HG03045 (cell line): Measurements from ENCODE around the gene BMPR1A.

Experiments used
- ATAC-seq: cut with Tn5 transposase; IDR thresholded peaks from one replicate; pipeline ENCODE4 v1.9.1; 2021; ENCODE audit warnings: mild to moderate bottlenecking, moderate library complexity; ENCODE audit not compliant: unreplicated experiment

Gene BMPR1A

GRCh38 chr10:86756511-86757112, at the start of gene BMPR1A:
Gene BMPR1A, plus strand, starts transcription at chr10:86756619. Its CDS starts 119,400 bp downstream, at chr10:86876019.
- peak; percentile 39 for ATAC-seq

GRCh38 chr10:86706977-86707376, 49.4 kb upstream of the BMPR1A start:
- ATAC-seq: no peak

- ATAC-seq: no peak
Measured at GRCh38 chr10:86707505-86707904, 48.9 kb upstream of the BMPR1A start.

- no peak for ATAC-seq
Measured at GRCh38 chr10:86708068-86708782, 48.2 kb upstream of the BMPR1A start.

DNA sequence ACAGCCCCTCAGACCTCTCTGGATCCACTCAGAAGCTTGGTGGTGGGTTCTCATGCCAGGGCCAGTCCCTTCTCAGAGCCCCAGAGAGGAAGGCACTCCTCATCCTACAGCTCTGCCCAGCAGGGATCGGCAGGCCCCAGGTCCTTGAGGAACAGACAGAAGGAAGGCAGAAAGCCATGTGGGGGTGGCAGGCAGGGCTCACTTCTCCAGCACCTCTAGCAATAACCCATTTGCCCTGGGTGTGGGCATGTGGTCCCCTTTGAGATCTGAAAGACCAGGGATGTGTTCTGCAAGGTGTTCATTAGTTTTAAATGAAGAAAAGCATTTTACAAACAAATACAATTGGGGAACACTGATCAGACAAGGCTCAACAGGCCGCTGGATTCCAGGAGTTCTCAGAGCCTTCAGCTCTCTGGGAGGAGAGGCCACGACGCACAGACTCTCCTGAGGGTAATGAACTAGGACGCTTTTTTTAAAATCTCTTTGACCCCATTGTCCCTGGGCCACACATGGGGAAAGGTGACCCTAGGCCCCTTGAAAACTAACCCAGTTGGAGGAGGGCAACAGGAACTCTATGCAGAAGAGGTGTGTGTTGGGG, 47.5 kb upstream of the BMPR1A start:
- ATAC-seq: no peak

DNA sequence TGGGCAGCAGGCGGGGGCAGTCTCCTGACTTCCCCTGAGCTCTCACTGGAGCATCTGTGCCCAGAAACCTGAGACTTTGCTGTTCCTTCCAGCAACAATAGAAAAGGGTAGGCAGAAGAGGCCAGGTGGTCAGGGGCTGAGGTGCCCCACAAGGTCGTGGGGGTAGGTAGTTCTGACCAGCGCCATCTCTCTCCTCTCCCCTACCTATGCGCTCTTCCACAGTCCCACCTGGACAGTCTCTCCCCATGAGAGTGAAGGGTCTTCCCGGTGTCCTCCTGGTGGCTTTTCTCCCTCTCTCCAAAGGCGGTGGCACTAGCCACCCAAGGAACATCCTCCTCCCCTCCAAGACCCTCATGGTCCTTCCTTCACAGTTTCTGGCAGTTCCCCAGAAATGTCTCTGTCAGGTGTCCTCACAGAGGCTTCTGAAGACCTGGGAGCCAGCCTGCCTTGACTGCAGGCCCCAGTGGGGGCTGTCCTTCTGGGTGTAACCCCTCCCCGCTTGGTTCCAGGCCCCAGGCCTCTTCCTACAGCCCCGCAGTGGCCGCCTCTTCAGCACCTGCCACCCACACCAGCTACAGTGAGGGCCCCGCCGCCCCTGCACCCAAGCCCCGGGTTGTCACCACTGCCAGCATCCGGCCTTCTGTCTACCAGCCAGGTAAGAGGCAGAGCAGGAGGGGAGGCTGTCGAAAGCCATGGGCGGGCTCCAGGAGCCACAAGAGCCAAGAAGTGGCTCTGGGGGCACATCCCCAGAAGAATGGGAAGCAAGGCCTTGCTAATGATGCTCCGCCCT, 46.8 kb upstream of the BMPR1A start:
- ATAC-seq: no peak

GRCh38 chr10:86710987-86711512, 45.4 kb upstream of the BMPR1A start:
- ATAC-seq: peak; percentile 89

DNA sequence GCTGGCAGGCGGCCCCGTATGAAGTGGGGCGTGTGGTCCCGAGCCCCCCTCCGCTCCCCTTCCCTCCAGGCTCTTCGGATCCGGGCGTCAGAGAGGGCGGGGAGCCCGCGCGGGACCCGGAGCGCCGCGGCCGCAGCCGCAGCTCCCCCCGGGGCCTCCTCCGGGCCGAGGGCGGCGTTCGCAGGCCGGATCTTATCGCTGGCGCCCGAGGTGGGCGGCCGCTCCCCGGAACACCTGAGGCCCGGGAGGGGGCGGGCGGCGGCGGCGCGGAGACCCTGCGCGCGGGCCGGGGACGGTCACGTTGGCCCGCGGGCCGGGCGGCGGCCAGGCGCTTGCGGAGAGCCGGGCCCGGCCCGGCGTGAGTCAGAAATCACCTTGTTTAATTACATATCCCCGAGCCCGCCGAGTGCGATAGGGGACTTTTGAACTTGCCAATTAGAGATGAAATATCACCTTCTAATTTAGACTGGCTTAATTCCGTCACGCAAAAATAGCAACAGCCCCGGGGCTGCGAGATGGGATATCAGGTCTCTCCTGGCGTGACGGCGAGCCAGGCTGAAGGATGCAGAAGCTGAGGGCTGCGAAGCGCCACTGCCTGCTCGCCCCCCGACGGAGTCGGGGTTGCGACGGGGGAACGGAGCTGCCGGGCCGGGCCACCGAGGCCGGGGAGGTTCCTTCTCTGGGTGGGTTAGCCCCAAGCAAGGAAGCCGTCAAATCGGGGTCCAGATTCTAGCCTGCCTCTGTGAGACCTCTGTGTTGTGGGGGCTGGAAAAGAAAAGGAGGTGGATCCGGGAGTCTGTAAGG, 44.7 kb upstream of the BMPR1A start:
- peak; percentile 49 for ATAC-seq

- ATAC-seq: peak; percentile 4
Measured at GRCh38 chr10:86712317-86712707, 44.1 kb upstream of the BMPR1A start.

GRCh38 chr10:86715156-86715795, 41.1 kb upstream of the BMPR1A start:
- ATAC-seq: no peak

GRCh38 chr10:86715836-86716235, 40.6 kb upstream of the BMPR1A start:
- no peak for ATAC-seq

DNA sequence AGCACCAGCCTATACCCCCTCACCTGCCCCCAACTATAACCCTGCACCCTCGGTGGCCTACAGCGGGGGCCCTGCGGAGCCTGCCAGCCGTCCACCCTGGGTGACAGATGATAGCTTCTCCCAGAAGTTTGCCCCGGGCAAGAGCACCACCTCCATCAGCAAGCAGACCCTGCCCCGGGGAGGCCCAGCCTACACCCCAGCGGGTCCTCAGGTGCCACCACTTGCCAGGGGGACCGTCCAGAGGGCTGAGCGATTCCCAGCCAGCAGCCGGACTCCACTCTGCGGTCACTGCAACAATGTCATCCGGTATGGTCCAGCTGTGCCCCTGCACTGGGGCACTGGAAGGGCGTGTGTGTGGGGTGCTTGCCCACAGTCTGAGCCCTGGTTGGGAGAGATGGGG, 40.0 kb upstream of the BMPR1A start:
- ATAC-seq: no peak

DNA sequence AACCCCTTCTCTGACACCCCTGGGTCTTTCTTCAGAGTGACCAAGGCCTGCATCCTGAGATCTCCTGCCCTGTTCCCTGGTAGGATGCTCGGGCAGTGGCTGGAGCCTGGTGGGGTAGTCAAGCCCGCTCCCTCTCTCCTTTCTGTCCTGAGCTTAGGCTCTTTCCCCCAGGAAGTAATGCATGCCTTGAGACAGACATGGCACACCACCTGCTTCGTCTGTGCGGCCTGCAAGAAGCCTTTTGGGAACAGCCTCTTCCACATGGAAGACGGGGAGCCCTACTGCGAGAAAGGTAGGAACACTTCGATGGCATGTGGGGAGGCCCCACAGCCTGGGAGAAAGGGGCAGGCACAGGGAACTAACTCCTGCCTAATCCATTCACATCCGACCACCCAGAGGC, 37.9 kb upstream of the BMPR1A start:
- ATAC-seq: no peak

DNA sequence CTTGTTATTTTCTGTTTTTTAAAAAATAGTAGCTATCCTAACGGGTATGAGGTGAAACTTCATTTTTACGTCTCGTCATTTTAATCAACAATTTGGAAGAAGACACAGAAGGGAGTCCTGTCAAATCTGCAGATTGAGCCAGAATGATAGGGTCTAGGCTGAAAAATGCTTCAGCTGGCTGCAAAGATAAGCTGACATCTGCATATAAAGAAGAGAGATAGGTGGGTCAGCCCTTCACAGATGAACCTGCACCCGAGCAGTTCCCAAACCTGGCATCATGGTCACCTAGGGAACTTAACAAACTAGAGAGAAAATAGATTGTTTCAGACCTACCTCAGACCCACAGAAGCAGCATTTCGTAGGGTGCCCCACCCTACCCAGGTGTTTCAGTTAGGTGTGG, 35.2 kb upstream of the BMPR1A start:
- ATAC-seq: no peak

DNA sequence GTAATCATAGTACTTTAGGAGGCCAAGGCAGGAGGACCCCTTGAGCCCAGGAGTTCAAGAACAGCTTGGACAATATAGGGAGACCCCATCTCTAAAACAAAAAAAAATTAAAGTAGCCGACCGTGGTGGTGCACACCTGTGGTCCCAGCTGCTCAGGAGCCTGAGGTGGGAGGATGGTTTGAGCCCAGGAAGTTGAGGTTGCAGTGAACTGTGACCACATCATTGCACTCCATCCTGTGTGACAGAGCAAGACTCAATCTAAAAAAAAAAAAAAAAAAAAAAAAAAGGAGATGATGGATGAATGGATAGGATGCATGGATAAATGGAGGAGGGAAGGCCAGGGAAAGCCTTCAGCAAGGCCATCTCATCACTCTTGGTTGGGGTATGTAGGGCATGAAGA, 33.4 kb upstream of the BMPR1A start:
- ATAC-seq: no peak

- ATAC-seq: no peak
Measured at GRCh38 chr10:86724445-86724844, 32.0 kb upstream of the BMPR1A start.

DNA sequence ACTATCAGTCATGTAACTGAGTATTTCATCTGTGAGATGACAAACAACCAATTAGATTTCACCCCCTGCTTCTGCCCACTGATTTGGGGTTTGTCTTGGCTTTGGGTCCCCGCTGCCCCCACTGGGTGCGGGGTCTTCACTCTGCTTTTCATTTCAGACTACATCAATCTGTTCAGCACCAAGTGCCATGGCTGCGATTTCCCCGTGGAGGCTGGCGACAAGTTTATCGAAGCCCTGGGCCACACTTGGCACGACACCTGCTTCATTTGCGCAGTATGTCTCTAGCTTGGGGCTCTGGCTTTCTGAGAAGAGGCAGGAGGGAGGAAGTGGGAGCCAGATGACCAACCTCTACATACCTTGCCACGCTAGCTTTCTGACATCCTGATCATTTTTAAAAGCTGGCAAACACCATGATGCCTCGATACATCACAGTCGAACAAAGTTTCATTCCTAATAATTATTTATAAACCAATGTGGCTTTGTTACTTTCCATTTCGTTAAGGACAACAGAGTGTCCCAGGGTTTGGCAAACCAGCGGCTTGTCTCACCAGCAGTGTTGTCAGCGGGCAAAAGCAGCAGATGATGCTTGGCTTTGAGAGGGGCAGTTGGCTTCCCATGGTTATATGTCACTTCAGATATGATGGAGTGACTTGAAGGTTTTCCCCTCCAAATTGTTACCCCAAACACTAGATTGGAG, 30.3 kb upstream of the BMPR1A start:
- no peak for ATAC-seq

DNA sequence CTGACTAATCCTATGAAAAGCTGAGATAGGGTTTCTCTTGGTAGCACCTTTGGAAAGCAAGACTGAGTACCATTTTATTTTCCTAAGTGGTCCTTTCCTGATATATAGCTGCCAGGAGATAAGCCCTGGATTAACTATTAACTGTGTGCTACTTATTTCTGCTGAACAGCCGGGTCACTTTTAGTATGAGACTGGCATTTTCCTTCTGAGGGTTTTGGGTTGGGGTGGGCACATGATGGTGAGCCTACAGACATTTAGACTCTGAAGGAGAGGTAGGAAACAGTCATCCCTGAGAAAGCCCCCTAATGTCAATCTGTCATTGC, 29.8 kb upstream of the BMPR1A start:
- no peak for ATAC-seq

- no peak for ATAC-seq
Measured at GRCh38 chr10:86727470-86727869, 28.9 kb upstream of the BMPR1A start.

DNA sequence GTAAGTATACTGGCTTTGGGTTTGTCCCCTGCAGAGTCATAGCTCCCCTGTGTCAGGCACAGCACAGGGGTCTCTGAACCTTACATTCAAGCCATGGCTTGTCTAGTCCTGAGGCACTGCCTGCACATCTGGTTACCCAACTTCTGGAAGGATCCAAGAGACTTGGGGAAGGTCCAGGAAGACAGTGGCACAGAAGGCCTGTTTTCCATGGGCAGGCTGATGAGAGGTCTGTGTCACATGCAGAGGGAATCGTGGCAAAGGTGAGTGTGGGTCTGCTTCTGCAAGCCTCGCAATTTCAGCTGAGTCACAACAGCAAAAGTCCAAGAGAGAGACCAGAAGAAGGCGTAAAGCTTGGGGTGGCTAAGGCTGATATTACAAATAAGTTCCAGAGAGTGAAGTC, 28.4 kb upstream of the BMPR1A start:
- ATAC-seq: no peak
